Measurements from ENCODE around the gene MYO9A. TPM values are rescaled to one million over a fixed set of nuclear protein-coding genes. Genes with fewer than 3 reads are reported as not detected.

MYO9A gene
- total RNA-seq, 1 experiment from 2014 or later: 41.6 TPM

DNA sequence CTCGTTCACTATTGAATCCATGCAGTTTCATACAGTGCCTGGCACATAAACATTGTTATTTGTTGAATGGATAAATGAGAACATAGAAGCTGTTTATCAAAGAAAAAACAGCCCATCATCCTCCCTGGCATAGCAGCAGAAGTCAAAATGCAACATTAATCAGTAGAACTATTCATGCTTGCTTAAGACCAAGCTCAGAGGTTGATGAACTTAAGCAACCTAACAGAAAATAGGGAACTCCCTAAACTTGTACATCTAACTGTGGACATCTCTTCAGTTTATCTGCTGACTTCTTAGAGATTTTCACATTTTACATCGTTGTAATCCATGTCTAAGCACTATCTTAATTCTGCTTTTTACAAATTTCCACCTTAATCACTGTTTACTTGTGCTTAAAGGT is 29.5 kb upstream of the MYO9A start:
- H3K4me3 ChIP-seq (ENCODE audit: low read depth in 2 of 2, low read length in 2 of 2): no peak overlapping the region
- in situ Hi-C loops (cut with HindIII; ENCODE audit: low pct_unique_long_range_greater_than_20kb, low sequenced_read_pairs) (no loop called here), intact Hi-C loops (cut with micrococcal nuclease; ENCODE audit: unreplicated experiment) (no loop called here)
- no peaks in the 10 kb centered on the region for H3K4me1 ChIP-seq (ENCODE audit: control insufficient read depth, insufficient read depth, low read length)
- no peak for ATAC-seq
- H3K36me3 ChIP-seq (ENCODE audit: control insufficient read depth, insufficient read depth, low read length): no peaks in the 10 kb centered on the region
- TF ChIP-seq, protein P1, sequence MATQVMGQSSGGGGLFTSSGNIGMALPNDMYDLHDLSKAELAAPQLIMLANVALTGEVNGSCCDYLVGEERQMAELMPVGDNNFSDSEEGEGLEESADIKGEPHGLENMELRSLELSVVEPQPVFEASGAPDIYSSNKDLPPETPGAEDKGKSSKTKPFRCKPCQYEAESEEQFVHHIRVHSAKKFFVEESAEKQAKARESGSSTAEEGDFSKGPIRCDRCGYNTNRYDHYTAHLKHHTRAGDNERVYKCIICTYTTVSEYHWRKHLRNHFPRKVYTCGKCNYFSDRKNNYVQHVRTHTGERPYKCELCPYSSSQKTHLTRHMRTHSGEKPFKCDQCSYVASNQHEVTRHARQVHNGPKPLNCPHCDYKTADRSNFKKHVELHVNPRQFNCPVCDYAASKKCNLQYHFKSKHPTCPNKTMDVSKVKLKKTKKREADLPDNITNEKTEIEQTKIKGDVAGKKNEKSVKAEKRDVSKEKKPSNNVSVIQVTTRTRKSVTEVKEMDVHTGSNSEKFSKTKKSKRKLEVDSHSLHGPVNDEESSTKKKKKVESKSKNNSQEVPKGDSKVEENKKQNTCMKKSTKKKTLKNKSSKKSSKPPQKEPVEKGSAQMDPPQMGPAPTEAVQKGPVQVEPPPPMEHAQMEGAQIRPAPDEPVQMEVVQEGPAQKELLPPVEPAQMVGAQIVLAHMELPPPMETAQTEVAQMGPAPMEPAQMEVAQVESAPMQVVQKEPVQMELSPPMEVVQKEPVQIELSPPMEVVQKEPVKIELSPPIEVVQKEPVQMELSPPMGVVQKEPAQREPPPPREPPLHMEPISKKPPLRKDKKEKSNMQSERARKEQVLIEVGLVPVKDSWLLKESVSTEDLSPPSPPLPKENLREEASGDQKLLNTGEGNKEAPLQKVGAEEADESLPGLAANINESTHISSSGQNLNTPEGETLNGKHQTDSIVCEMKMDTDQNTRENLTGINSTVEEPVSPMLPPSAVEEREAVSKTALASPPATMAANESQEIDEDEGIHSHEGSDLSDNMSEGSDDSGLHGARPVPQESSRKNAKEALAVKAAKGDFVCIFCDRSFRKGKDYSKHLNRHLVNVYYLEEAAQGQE (IDR thresholded peaks at IDR 0.05; ENCODE audit: insufficient read depth in 1 of 2, low read depth in 2 of 2, low read length in 1 of 2): no peak
- TF ChIP-seq SIN3A (IDR thresholded peaks at IDR 0.05; ENCODE audit: borderline replicate concordance, insufficient read depth, low read depth, low read length) (no peak), POLR2AphosphoS5 (IDR thresholded peaks at IDR 0.05; ENCODE audit: low read depth, low read length) (no peak), TCF7L2 (IDR thresholded peaks at IDR 0.05; ENCODE audit: low read depth, low read length) (no peak)
- TF ChIP-seq, protein P2, sequence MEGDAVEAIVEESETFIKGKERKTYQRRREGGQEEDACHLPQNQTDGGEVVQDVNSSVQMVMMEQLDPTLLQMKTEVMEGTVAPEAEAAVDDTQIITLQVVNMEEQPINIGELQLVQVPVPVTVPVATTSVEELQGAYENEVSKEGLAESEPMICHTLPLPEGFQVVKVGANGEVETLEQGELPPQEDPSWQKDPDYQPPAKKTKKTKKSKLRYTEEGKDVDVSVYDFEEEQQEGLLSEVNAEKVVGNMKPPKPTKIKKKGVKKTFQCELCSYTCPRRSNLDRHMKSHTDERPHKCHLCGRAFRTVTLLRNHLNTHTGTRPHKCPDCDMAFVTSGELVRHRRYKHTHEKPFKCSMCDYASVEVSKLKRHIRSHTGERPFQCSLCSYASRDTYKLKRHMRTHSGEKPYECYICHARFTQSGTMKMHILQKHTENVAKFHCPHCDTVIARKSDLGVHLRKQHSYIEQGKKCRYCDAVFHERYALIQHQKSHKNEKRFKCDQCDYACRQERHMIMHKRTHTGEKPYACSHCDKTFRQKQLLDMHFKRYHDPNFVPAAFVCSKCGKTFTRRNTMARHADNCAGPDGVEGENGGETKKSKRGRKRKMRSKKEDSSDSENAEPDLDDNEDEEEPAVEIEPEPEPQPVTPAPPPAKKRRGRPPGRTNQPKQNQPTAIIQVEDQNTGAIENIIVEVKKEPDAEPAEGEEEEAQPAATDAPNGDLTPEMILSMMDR (IDR thresholded peaks at IDR 0.05): no peak
- ChIA-PET CTCF (no interaction called here), POLR2A (no interaction called here)
- no peak overlapping the region for H3K27ac ChIP-seq (ENCODE audit: low read length)
- no peaks in the 10 kb centered on the region for H3K9me3 ChIP-seq (ENCODE audit: control insufficient read depth, insufficient read depth, low read depth, low read length)
- DNase-seq (ENCODE audit: low read depth, low spot score): no peak
- H3K27me3 ChIP-seq (ENCODE audit: control insufficient read depth, insufficient read depth, low read length): no peaks in the 10 kb centered on the region; the same call in 1 of the 2 replicates
- BruUV-seq (replicated peaks): no TSS peak

DNA sequence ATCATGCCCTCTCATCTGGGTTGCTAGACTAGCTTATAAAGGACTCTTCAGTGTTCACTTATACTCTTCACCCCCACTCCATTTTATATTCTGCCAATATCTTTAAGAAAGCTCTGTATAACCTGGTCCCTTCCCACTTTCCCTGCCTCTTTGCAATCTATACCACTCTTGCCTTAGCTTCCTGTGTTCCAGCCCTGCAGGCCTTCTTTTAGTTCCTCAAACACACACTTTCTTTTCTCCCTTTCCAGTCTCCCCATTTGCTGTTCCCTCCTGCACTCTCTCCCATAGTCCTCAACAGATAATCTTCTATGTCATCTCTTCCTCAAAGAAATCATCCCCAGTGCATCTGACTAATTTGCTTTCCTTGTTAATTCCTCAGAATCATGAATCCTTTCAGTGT is 29.0 kb upstream of the MYO9A start:
- Histone ChIP-seq H3K27me3 (ENCODE audit: control insufficient read depth, insufficient read depth, low read length) (no peaks in the 10 kb centered on the region; the same call in 1 of the 2 replicates), H3K4me1 (ENCODE audit: control insufficient read depth, insufficient read depth, low read length) (no peaks in the 10 kb centered on the region), H3K27ac (ENCODE audit: low read length) (no peak overlapping the region), H3K36me3 (ENCODE audit: control insufficient read depth, insufficient read depth, low read length) (no peaks in the 10 kb centered on the region), H3K9me3 (ENCODE audit: control insufficient read depth, insufficient read depth, low read depth, low read length) (no peaks in the 10 kb centered on the region), H3K4me3 (ENCODE audit: low read depth in 2 of 2, low read length in 2 of 2) (no peak overlapping the region)
- ChIA-PET CTCF (no interaction called here), POLR2A (no interaction called here)
- in situ Hi-C loops (cut with HindIII; ENCODE audit: low pct_unique_long_range_greater_than_20kb, low sequenced_read_pairs): no loop called here
- TF ChIP-seq SIN3A (IDR thresholded peaks at IDR 0.05; ENCODE audit: borderline replicate concordance, insufficient read depth, low read depth, low read length): no peak
- TF ChIP-seq, protein P2 (IDR thresholded peaks at IDR 0.05): no peak
- TF ChIP-seq, protein P1 (IDR thresholded peaks at IDR 0.05; ENCODE audit: insufficient read depth in 1 of 2, low read depth in 2 of 2, low read length in 1 of 2): no peak
- TF ChIP-seq POLR2AphosphoS5 (IDR thresholded peaks at IDR 0.05; ENCODE audit: low read depth, low read length): no peak
- TF ChIP-seq TCF7L2 (IDR thresholded peaks at IDR 0.05; ENCODE audit: low read depth, low read length): no peak
- BruUV-seq (replicated peaks): no TSS peak
- intact Hi-C loops (cut with micrococcal nuclease; ENCODE audit: unreplicated experiment): no loop called here
- no peak for DNase-seq (ENCODE audit: low read depth, low spot score)
- ATAC-seq: no peak

Data from Panc1 (cell line).